HG03457 (cell line): ENCODE measurements around the gene NFIA.
A peak's percentile ranks its signal among the peaks of the same experiment; 100 is the strongest.

Source experiments
- ATAC-seq: cut with Tn5 transposase; IDR thresholded peaks from one replicate; pipeline ENCODE4 v1.9.1; 2021; ENCODE audit warnings: moderate number of reproducible peaks; ENCODE audit not compliant: unreplicated experiment

The NFIA gene

GRCh38 chr1:61436491-61437120 lies 354.2 kb downstream of the NFIA start:
- ATAC-seq, result no peak

- no peak for ATAC-seq
These were observed 356.9 kb downstream of the NFIA start for GRCh38 chr1:61439234-61439633.

- no peak for ATAC-seq
These were observed 359.4 kb downstream of the NFIA start for GRCh38 chr1:61441723-61442262.

GRCh38 chr1:61442544-61442943 lies 360.2 kb downstream of the NFIA start:
- ATAC-seq, result no peak

GRCh38 chr1:61444288-61444687 lies 361.9 kb downstream of the NFIA start:
- no peak for ATAC-seq

- ATAC-seq, result no peak
These were observed 363.0 kb downstream of the NFIA start for GRCh38 chr1:61445269-61445825.

- no peak for ATAC-seq
These were observed 364.2 kb downstream of the NFIA start for GRCh38 chr1:61446531-61446991.

- ATAC-seq, result no peak
These were observed 365.0 kb downstream of the NFIA start for GRCh38 chr1:61447106-61447967.

GRCh38 chr1:61447968-61448430 lies 365.6 kb downstream of the NFIA start:
- no peak for ATAC-seq

- no peak for ATAC-seq
These were observed 366.6 kb downstream of the NFIA start for GRCh38 chr1:61448914-61449313.

GRCh38 chr1:61449410-61449809 lies 367.0 kb downstream of the NFIA start:
- no peak for ATAC-seq

GRCh38 chr1:61450454-61450853 lies 368.1 kb downstream of the NFIA start:
- ATAC-seq, result no peak

- ATAC-seq, result no peak
These were observed 368.7 kb downstream of the NFIA start for GRCh38 chr1:61450872-61451571.

- ATAC-seq, result no peak
These were observed 369.2 kb downstream of the NFIA start for GRCh38 chr1:61451572-61451968.

- no peak for ATAC-seq
These were observed 370.0 kb downstream of the NFIA start for GRCh38 chr1:61452176-61453035.

- ATAC-seq, result peak; percentile 83
These were observed 371.0 kb downstream of the NFIA start for GRCh38 chr1:61453111-61453961.

- ATAC-seq, result no peak
These were observed 373.0 kb downstream of the NFIA start for GRCh38 chr1:61455400-61455799.

- no peak for ATAC-seq
These were observed 375.2 kb downstream of the NFIA start for GRCh38 chr1:61457526-61458040.

- ATAC-seq, result no peak
These were observed 377.0 kb downstream of the NFIA start for GRCh38 chr1:61459345-61459744.
